ENCODE data around the gene AGBL4. TPM values are rescaled to one million over a fixed set of nuclear protein-coding genes. Genes with fewer than 3 reads are reported as not detected.

Gene AGBL4
- total and polyA plus RNA-seq, 2 of the 4 experiments (the other 2 are of a cell fraction), result not detected

DNA sequence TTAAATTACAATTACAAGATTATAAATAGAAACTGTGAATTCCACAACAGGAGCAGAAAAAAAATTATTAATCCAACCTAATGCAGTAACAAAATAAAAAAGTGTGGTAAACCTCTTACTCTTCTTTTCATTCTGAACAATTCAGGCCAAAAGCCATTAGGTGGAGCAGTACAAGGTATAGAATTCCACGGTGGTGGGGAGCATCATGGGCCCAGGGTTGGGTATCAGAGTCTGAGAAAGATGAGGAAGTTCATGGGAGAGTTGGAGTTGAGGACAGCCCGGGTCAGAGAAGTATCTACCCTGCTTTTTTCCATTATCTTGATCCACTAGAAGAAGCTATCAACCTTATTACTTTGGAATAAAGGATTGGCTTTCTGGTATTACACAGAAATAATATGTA is 586.9 kb downstream of the AGBL4 start:
- in situ Hi-C loops (cut with MboI; ENCODE audit: low sequenced_read_pairs), result no loop called here
- no peak for TF ChIP-seq NFE2L2 (IDR thresholded peaks at IDR 0.05; ENCODE audit: low read depth, low read length)
- TF ChIP-seq CHD1 (IDR thresholded peaks at IDR 0.05; ENCODE audit: low read depth, low read length), result no peak
- TF ChIP-seq BHLHE40 (IDR thresholded peaks at IDR 0.05; ENCODE audit: low read depth, low read length), result no peak
- TF ChIP-seq RFX5 (IDR thresholded peaks at IDR 0.05; ENCODE audit: low read depth, low read length), result no peak
- no peak for TF ChIP-seq SMC3 (IDR thresholded peaks at IDR 0.05; ENCODE audit: low read depth, low read length)
- no peak for TF ChIP-seq USF2 (IDR thresholded peaks at IDR 0.05; ENCODE audit: low read depth, low read length)
- TF ChIP-seq FOS (IDR thresholded peaks at IDR 0.05; ENCODE audit: low read depth, low read length), result no peak
- no peak for TF ChIP-seq ELK1 (IDR thresholded peaks at IDR 0.05; ENCODE audit: borderline replicate concordance, low read depth, low read length)
- no peak for TF ChIP-seq MXI1 (IDR thresholded peaks at IDR 0.05; ENCODE audit: borderline replicate concordance, low read depth, low read length)
- TF ChIP-seq RCOR1 (IDR thresholded peaks at IDR 0.05; ENCODE audit: insufficient replicate concordance, low read length), result no peak
- TF ChIP-seq, protein P1, sequence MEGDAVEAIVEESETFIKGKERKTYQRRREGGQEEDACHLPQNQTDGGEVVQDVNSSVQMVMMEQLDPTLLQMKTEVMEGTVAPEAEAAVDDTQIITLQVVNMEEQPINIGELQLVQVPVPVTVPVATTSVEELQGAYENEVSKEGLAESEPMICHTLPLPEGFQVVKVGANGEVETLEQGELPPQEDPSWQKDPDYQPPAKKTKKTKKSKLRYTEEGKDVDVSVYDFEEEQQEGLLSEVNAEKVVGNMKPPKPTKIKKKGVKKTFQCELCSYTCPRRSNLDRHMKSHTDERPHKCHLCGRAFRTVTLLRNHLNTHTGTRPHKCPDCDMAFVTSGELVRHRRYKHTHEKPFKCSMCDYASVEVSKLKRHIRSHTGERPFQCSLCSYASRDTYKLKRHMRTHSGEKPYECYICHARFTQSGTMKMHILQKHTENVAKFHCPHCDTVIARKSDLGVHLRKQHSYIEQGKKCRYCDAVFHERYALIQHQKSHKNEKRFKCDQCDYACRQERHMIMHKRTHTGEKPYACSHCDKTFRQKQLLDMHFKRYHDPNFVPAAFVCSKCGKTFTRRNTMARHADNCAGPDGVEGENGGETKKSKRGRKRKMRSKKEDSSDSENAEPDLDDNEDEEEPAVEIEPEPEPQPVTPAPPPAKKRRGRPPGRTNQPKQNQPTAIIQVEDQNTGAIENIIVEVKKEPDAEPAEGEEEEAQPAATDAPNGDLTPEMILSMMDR (conservative IDR thresholded peaks at IDR 0.05; ENCODE audit: low read depth, low read length), result no peak
- TF ChIP-seq POLR2A (IDR thresholded peaks at IDR 0.05; ENCODE audit: low read depth, low read length), result no peak
- TF ChIP-seq MAFK (IDR thresholded peaks at IDR 0.05; ENCODE audit: low read depth, low read length), result no peak
- no peak for TF ChIP-seq RAD21 (IDR thresholded peaks at IDR 0.05; ENCODE audit: low read length)
- TF ChIP-seq MAZ (IDR thresholded peaks at IDR 0.05; ENCODE audit: borderline replicate concordance, low read depth, low read length), result no peak
- no peak for TF ChIP-seq CEBPB (IDR thresholded peaks at IDR 0.05; ENCODE audit: low read depth, low read length)
- BruUV-seq (replicated peaks), result no TSS peak

More for the DNA sequence above, 586.9 kb downstream of the AGBL4 start:
- H3K14ac ChIP-seq (replicated peaks; ENCODE audit: low read depth, low read length), result no peak overlapping the region
- H4K91ac ChIP-seq (ENCODE audit: insufficient read depth, low read depth, low read length), result no peak overlapping the region
- H2BK120ac ChIP-seq (ENCODE audit: low read depth, low read length), result no peak overlapping the region
- no peak for DNase-seq
- H2AK9ac ChIP-seq (replicated peaks; ENCODE audit: low read depth, low read length, poor library complexity), result no peak overlapping the region
- intact Hi-C loops (cut with micrococcal nuclease) (no loop called here), dilution Hi-C loops (cut with HindIII; ENCODE audit: low sequenced_read_pairs, unreplicated experiment) (no loop called here)
- H2BK20ac ChIP-seq (ENCODE audit: low read depth, low read length), result no peak overlapping the region
- no peak for ATAC-seq (ENCODE audit: low read depth)
- no peak overlapping the region for H4K5ac ChIP-seq (ENCODE audit: low read depth, low read length)
- WGBS, 2 experiments (ENCODE audit: extremely low coverage in 2 of 2, insufficient read length in 1 of 2), result no CpG with 5 or more reads among the region's 2 CpGs
- H3K56ac ChIP-seq (ENCODE audit: extremely low read depth, insufficient read depth, low read length), result no peak overlapping the region
- ChIA-PET POLR2A (ENCODE audit: unreplicated experiment) (no interaction called here), CTCF (no interaction called here)
- no peak overlapping the region for H2AFZ ChIP-seq (replicated peaks; ENCODE audit: low read length, poor library complexity)
- no peak overlapping the region for H3K18ac ChIP-seq (ENCODE audit: low read depth, low read length)
- no peak overlapping the region for H3K4me2 ChIP-seq (ENCODE audit: low read depth, low read length)
- no peaks in the 10 kb centered on the region for H3K27me3 ChIP-seq (ENCODE audit: control insufficient read depth, insufficient read depth, low read length)
- no peak overlapping the region for H2AK5ac ChIP-seq (ENCODE audit: low read depth, low read length)
- H3K4ac ChIP-seq (ENCODE audit: low read depth, low read length), result no peak overlapping the region
- peaks cover 8% of the 10 kb centered on the region for H3K9me3 ChIP-seq (ENCODE audit: control insufficient read depth, insufficient read depth, low read length)
- no peak overlapping the region for H3K4me3 ChIP-seq (ENCODE audit: insufficient read depth, low read depth, low read length)
- no peaks in the 10 kb centered on the region for H4K20me1 ChIP-seq (ENCODE audit: insufficient read depth, low read length)
- no peaks in the 10 kb centered on the region for H3K79me1 ChIP-seq (ENCODE audit: low read depth in 1 of 2, low read length in 2 of 2)
- no peaks in the 10 kb centered on the region for H3K4me1 ChIP-seq (ENCODE audit: control insufficient read depth, insufficient read depth, low read length)
- H3K9ac ChIP-seq (ENCODE audit: low read depth, low read length), result no peak overlapping the region
- H3K36me3 ChIP-seq (ENCODE audit: control insufficient read depth, insufficient read depth, low read length), result no peaks in the 10 kb centered on the region
- H3K9me1 ChIP-seq (ENCODE audit: insufficient read depth, low read length), result no peaks in the 10 kb centered on the region
- H2BK15ac ChIP-seq (ENCODE audit: low read depth, low read length), result no peak overlapping the region
- H4K8ac ChIP-seq (ENCODE audit: low read depth in 2 of 2, low read length in 2 of 2), result no peak overlapping the region
- H3K27ac ChIP-seq (ENCODE audit: insufficient read depth, low read length), result no peak overlapping the region
- H3K23ac ChIP-seq (ENCODE audit: low read depth, low read length), result no peak overlapping the region
- H2BK5ac ChIP-seq (ENCODE audit: low read depth, low read length, poor library complexity, severe bottlenecking), result no peak overlapping the region
